GM06990 (cell line): Measurements from ENCODE around the gene RUFY3.
"Not testable (repeated sequence)": the region's sequence is repeated elsewhere in the genome, so short reads cannot be mapped to it uniquely, and the experiment has no call there.

ENCODE experiments used
- DNase-seq: peaks from one replicate; pipeline ENCODE4 v3.0.0-alpha.2; 2011; ENCODE audit not compliant: insufficient read length; ENCODE audit errors: extremely low read depth
- H3K27me3 ChIP-seq: replicated peaks from 2 replicates; pipeline ENCODE4 v1.6.0; 2011; ENCODE audit warnings: low read length; ENCODE audit not compliant: control insufficient read depth, insufficient read depth
- H3K36me3 ChIP-seq: 2 replicates; pipeline ENCODE4 v1.5.1; 2011; ENCODE audit warnings: low read length; ENCODE audit not compliant: control insufficient read depth, insufficient read depth
- H3K4me3 ChIP-seq: replicated peaks from 2 replicates; pipeline ENCODE4 v1.5.1; 2011; ENCODE audit warnings: low read depth, mild to moderate bottlenecking, control low read depth, low read length
- CTCF ChIP-seq: IDR thresholded peaks from 2 replicates; pipeline ENCODE4 v1.5.1; 2011; ENCODE audit warnings: low read length, control low read depth, mild to moderate bottlenecking, inconsistent platforms; ENCODE audit not compliant: insufficient read depth, poor library complexity, severe bottlenecking

Gene RUFY3

GRCh38 chr4:70768301-70768948, 46.7 kb downstream of the RUFY3 start:
- H3K36me3 ChIP-seq = no peaks in the 10 kb centered on the region
- no peak for TF ChIP-seq CTCF
- no peak overlapping the region for H3K4me3 ChIP-seq
- H3K27me3 ChIP-seq = no peaks in the 10 kb centered on the region
- no peak for DNase-seq

GRCh38 chr4:70769396-70769795, 47.6 kb downstream of the RUFY3 start:
- DNase-seq, H3K4me3 ChIP-seq, H3K27me3 ChIP-seq, H3K36me3 ChIP-seq: not testable (repeated sequence)

- Histone ChIP-seq H3K4me3 (no peak overlapping the region), H3K27me3 (no peaks in the 10 kb centered on the region), H3K36me3 (no peaks in the 10 kb centered on the region)
- TF ChIP-seq CTCF = no peak
- DNase-seq = peak; percentile 35
These were observed 51.3 kb downstream of the RUFY3 start for GRCh38 chr4:70772929-70773555.

GRCh38 chr4:70778888-70779422, 57.2 kb downstream of the RUFY3 start:
- Histone ChIP-seq H3K27me3 (no peaks in the 10 kb centered on the region), H3K36me3 (no peaks in the 10 kb centered on the region), H3K4me3 (no peak overlapping the region)
- no peak for DNase-seq
- no peak for TF ChIP-seq CTCF

- TF ChIP-seq CTCF = no peak
- H3K36me3 ChIP-seq = no peaks in the 10 kb centered on the region
These were observed 61.3 kb downstream of the RUFY3 start for GRCh38 chr4:70783096-70783495.

GRCh38 chr4:70787496-70787895, 65.7 kb downstream of the RUFY3 start:
- H3K4me3 ChIP-seq = no peak overlapping the region
- DNase-seq = no peak
- no peak for TF ChIP-seq CTCF
- H3K36me3 ChIP-seq = no peaks in the 10 kb centered on the region; the same call in 1 of the 2 replicates
- H3K27me3 ChIP-seq = no peaks in the 10 kb centered on the region

More at GRCh38 chr4:70783096-70783495, 61.3 kb downstream of the RUFY3 start:
- no peak overlapping the region for H3K4me3 ChIP-seq
- no peak for DNase-seq
- no peaks in the 10 kb centered on the region for H3K27me3 ChIP-seq
